NCI-H187 treated with DMSO at 0.1 percent for 48 hours (cell line): ENCODE data around the gene CORO1C.

Experiments
- DNase-seq: peaks from one replicate; lab custom pipeline; 2025; lab: John Stamatoyannopoulos, UW

Gene CORO1C

DNA sequence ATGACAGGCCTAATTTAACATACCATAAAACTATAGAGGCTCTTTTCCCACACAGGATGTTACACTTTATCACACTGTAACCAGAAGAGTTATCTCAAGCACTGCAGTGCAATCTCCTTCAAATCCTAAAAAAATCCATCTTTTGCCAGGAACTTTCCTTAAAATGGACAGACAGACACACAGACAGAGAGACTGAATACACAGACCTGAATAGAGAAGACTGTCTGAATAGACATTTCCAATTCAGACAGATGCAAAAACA is 6.5 kb downstream of the CORO1C start:
- no peak for DNase-seq

DNA sequence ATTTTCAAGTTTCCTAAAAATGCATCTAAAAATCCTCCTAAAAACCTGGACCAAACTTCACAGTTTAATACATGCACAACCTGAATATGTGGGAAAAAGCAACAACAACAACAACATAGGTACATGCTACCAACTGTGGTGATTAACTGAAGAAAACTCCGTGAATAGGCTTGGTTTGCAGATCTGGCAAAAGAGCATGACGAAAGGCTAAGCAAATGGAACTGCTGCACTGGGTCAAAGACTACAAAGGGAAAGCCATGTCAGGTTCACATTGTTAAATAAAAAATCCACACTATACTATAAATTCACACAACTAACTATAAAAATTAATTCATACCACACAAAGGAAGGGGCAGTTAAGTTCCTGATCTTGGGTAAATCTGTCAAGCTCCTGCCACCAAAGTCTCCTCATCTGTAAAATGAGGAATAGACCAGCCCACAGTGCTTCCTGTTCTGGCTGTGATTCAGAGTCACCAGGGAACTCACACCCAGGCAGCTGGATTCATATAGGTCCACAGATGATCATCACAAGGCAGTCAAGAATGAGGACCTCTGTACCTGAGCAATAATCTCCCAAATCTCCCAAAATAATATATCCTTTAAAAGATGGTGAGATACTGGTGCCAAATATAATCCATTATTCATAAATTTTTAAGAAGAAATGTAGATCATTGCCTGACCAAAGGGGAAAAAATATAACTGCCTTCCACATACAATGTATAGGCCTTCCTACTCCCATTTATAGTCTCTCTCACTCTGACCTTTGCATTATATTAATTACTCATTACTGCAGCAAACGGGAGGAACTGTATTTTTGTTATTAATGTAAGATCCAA is 7.0 kb downstream of the CORO1C start:
- DNase-seq, result no peak

- DNase-seq, result no peak
Observed at GRCh38 chr12:108722992-108723766, 8.1 kb downstream of the CORO1C start.

DNA sequence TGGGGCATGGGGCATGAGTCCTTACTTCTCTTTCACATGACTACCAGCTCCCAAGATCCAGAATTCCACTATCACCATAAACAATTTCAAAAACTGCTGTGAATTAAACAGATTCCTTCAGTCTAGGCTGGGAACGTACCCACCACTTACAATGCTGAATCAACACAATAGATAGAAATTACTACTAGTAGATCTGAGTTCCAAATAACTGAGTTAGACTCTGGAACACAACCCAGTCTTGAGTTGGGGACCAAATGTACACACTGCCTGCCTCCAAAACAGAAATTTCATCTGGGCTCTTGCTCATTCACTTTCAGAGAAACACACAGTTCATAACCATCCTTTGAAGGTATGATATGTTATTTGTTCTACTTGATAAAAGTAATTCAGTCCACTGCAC is 8.9 kb downstream of the CORO1C start:
- no peak for DNase-seq

GRCh38 chr12:108721824-108722223 is 9.5 kb downstream of the CORO1C start:
- DNase-seq, result no peak

- DNase-seq, result no peak
Observed at GRCh38 chr12:108720757-108721514, 10.4 kb downstream of the CORO1C start.

- DNase-seq, result no peak
Observed at GRCh38 chr12:108717243-108717642, 14.1 kb downstream of the CORO1C start.

DNA sequence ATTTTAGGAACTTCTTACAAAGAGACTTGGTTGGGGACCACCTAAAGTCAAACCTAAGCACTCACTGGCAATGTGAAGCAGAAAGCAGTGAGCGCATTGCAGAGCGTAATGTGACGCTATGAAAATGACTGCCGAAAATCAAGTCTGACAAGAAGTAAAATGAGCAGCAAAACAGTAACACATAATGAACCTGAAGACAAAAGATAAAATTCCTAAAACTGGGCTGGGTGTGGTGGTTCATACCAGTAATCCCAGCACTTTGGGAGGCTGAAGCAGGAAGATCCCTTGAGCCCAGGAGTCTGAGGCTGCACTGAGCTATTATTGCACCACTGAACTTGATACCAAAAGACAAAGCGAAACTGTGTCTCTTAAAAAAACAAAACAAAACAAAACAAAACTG is 16.5 kb downstream of the CORO1C start:
- no peak for DNase-seq

- DNase-seq, result no peak
Observed at GRCh38 chr12:108713471-108713870, 17.8 kb downstream of the CORO1C start.

GRCh38 chr12:108712925-108713203 is 18.5 kb downstream of the CORO1C start:
- no peak for DNase-seq

DNA sequence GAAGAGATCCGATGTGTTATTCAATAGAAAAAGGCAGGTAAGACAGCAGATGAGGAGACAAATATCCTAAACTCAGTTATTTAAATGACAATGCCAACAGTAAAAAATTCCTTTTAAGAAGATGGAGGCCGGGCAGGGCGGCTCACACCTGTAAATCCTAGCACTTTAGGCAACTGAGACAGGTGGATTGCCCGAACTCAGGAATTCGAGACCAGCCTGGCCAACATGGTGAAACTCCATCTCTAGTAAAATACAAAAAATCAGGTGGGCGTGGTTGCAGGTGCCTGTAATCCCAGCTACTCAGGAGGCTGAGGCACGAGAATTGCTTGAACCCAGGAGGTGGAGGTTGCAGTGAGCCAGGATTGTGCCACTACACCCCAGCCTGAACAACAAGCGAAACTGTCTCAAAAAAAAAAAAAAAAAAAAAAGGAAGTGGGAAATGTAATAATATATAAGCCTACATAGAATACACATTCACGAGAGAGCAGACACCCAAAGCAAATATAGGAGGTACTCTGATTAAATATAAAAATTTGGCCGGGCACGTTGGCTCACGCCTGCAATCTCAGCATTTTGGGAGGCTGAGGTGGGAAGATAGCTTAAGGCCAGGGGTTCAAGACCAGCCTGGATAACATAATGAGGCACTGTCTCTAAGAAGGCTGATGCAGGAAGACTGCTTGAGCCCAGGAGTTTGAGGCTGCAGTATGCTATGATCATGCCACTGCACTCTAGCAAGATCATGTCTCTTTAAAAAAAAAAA is 19.0 kb downstream of the CORO1C start:
- no peak for DNase-seq

DNA sequence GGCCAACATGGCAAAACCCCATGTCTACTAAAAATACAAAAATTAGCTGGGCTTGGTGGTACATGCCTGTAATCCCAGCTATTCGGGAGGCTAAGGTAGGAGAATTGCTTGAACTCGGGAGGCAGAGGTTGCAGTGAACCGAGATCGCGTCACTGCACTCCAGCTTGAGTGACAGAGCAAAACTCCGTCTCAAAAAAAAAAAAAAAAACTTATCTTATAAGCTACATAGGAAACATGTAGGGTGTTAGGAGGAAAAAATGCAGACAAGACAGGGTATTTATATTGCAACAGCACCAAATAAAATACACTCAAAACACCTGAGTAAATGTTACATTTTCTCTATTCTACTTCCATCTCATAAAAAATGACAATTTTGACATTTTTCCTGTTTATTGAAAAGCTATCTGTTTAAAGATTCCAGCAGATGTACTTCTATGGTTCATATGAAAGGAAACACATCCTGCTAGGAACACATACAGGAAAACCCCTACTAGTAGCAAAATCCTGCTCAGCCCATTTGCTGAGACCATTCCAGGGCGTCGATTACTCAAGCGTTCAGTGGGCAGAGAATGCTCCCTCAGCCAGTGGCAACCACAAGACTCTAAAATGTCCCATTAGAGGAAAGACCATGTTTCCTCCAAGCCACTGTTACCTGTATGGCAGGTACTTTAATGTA is 19.7 kb downstream of the CORO1C start:
- DNase-seq, result no peak

DNA sequence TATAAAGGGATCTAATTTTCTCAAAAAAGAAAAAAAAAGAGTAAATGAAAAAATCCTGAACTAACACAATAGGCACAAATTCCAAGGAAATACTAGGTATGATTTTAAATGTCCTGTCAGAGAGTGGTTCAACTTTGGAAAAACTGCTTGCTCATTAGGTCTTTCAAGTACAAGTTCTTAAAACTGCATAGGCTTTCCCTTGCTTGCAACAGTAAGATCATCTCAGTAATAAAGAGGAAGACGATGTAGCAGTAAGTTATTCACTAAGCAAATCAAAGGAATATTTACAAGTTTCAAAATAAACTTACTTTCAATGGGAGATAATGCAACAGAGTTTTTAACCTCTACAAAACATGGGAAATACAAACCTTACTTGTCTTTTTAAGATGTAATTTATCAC is 21.6 kb downstream of the CORO1C start:
- DNase-seq, result no peak

GRCh38 chr12:108704527-108704926 is 26.8 kb downstream of the CORO1C start:
- no peak for DNase-seq

GRCh38 chr12:108702595-108703320 is 28.6 kb downstream of the CORO1C start:
- DNase-seq, result no peak

DNA sequence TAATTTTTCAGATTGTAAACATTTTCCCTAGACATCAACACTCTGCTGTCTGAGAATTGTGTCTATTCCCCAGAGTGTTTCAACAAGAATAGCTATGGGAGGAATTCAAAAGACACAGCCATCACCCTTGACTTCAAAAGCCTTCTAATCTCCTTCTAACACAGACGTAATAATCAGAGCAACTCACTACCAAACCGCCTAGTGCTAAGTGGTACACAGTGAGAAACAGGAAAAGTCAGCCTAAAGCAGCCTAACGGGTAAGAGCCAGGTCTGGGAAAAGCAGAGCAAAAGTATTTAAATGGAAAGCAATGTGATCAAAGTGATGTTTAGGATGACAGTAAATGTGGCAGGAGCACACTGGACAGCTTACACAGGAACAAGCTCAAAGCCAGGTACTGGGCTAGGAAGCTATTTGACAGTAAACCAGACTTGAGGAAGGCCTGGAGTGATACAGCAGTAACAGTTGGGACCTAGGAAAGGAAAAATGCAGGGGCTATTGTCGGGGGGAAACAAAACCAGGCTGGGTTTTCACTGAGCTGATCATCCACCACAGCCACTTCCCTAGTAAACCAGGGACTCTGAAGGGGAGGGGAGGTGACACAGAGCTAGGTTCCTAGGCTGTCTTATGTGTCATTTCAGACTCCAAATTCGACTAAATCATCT is 29.4 kb downstream of the CORO1C start:
- DNase-seq, result no peak

DNA sequence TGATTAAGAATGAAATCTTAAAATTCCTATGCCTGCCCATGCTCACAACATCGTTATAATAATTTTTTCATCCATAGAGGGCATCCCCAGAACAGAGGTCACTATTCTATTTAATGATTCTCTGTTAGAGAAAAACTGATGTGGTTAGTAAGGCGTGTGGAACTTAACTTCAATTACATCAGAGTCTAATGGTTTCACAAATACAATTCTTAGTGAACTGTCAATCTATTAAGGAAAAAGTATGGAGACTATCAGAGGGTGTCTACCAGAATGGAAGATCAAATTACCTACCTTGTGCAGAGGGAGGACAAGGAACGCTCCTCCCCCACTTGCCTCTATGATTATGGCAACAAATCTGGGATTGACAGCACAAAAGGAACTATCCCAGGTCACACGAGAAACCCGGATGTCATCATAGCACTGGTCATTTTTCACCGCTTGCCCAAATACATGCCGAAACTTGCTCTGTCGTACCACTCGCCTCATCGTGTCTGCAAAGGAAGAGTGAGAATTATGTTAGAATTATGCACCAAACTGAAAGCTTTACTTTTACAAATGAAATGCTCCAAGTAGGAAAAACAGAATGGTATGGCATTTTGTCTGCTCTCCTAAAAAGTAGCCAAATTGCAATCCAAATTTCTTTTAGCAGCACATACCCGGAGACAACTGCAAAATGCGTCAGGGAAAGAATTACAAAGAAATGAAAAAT is 30.3 kb downstream of the CORO1C start:
- peak; percentile 33 for DNase-seq

DNA sequence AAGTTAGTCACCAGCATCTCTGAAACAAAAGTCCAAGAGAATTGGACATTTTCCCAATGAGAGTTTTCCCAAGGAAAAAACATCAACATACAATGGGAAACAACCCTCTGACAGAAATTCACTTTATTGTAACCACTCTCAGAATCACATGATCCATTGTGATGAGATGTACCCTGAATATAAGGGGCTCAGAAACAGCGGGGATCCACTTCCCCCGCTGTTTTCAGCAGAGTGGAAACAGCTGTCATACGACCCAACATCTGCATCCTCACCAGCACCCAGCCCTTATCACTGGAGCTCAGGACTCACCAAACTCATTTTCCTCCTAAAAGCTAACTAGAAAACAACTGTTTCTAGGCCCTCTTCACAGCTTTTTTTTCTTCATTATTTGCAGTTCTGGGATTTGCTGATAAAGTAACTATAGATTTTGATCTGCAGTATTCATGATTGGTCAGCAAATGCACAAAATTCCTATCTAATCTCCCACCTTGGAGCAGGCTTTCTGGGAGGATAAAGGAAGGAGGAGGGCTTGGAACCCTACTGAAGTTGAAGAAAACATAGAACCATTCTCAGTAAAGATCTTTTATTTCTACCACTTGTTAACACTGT is 31.3 kb downstream of the CORO1C start:
- no peak for DNase-seq

DNA sequence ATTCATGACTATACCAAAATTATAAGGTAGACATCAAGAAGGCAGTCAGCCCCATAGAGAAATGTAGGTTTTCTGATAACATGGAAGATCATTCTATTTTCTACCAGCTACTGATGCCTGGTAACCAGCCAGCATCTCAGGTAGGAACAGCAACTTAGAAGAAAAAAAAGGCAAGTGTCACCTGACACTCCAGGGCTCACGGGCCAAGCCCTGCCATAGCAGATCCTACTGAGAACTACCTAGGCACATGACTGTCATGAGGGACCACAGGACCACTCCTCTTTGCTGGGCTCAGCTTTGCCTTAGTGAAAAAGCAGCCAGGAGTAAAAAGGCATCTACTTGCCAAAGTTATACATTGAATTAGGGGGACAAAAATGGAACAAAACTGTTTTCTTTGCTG is 33.4 kb downstream of the CORO1C start:
- peak; percentile 34 for DNase-seq

DNA sequence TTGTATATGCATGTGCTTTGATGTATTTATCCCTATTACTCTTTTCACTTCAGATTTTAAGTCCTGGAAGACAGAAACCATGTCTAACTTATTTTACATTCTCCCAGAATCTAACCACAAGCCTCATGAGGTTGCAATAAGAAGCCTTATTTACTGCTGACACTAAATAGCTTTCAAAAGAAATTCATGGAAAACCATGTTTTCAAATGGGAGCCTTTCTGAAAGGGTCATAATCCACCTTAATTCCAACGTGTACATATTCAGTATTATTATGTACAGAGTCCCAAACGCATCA is 34.4 kb downstream of the CORO1C start:
- DNase-seq, result no peak
